Astrocyte of the spinal cord (primary cell): ENCODE results near the gene SWSAP1.
"Not testable (repeated sequence)": the region's sequence is repeated elsewhere in the genome, so short reads cannot be mapped to it uniquely, and the experiment has no call there.

ENCODE experiments used
- DNase-seq: peaks from one replicate; pipeline ENCODE4 v3.0.0; 2011; ENCODE audit warnings: low read depth, low spot score
- H3K4me3 ChIP-seq: 2 replicates; pipeline ENCODE4 v1.5.1; 2011; ENCODE audit warnings: low read depth, mild to moderate bottlenecking, low read length, moderate library complexity
- CTCF ChIP-seq: IDR thresholded peaks from 2 replicates; pipeline ENCODE4 v1.5.1; 2012; ENCODE audit warnings: low read depth, mild to moderate bottlenecking, low read length, inconsistent platforms
- in situ Hi-C: cut with HindIII; loops from 2 replicates; pipeline ENCODE4 v1.10.0; 2017; ENCODE audit warnings: low sequenced_read_pairs

SWSAP1 gene

GRCh38 chr19:11400798-11401197, 26.3 kb downstream of the SWSAP1 start:
- no peak for TF ChIP-seq CTCF
- no peak overlapping the region for H3K4me3 ChIP-seq
- in situ Hi-C loops = no loop called here
- DNase-seq = no peak

GRCh38 chr19:11401808-11402543, 27.5 kb downstream of the SWSAP1 start:
- no peak for DNase-seq
- H3K4me3 ChIP-seq = no peak overlapping the region
- in situ Hi-C loops = no loop called here
- TF ChIP-seq CTCF = no peak

- in situ Hi-C loops = no loop called here
- DNase-seq = no peak
- H3K4me3 ChIP-seq = no peak overlapping the region
- no peak for TF ChIP-seq CTCF
These were observed 30.2 kb downstream of the SWSAP1 start for GRCh38 chr19:11404588-11405222.

GRCh38 chr19:11405846-11406643, 31.6 kb downstream of the SWSAP1 start:
- no peak for DNase-seq

GRCh38 chr19:11406703-11407236, 32.3 kb downstream of the SWSAP1 start:
- H3K4me3 ChIP-seq, DNase-seq, in situ Hi-C loops: not testable (repeated sequence)

More at GRCh38 chr19:11405846-11406643, 31.6 kb downstream of the SWSAP1 start:
- in situ Hi-C loops = no loop called here
- H3K4me3 ChIP-seq = no peak overlapping the region
- peak; percentile 49 for TF ChIP-seq CTCF

DNA sequence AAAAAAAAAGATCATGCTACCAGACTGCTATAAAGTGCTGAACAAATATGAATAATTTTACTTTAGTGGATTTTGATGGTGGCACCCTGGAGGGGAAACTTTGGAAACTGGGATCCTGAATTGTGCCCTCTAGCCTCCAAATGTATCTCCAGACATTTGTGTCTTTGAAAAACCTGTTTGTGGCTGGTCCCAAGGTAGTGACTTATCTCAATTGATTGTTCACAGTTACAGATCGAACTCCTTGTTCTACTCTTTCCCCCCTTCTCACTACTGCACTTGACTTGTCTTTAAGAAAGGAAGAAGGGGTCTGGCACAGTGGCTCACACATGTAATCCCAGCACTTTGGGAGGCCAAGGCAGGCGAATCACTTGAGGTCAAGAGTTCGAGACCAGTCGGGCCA, 34.1 kb downstream of the SWSAP1 start:
- no peak overlapping the region for H3K4me3 ChIP-seq
- no peak for DNase-seq
- in situ Hi-C loops = no loop called here
- no peak for TF ChIP-seq CTCF
